Skeletal muscle satellite cell (primary cell): Measurements from ENCODE around the gene TMC1.
A peak's percentile ranks its signal among the peaks of the same experiment; 100 is the strongest.

Source experiments
- H3K27me3 ChIP-seq: 2 replicates; pipeline ENCODE4 v1.7.0; 2013; ENCODE audit warnings: low read length; ENCODE audit not compliant: control insufficient read depth, insufficient read depth
- H3K36me3 ChIP-seq: 2 replicates; pipeline ENCODE4 v1.7.0; 2013; ENCODE audit warnings: mild to moderate bottlenecking, control low read depth, low read length; ENCODE audit not compliant: insufficient read depth
- H3K4me1 ChIP-seq: 2 replicates; pipeline ENCODE4 v1.7.0; 2013; ENCODE audit warnings: low read length; ENCODE audit not compliant: control insufficient read depth, insufficient read depth
- H3K4me2 ChIP-seq: 2 replicates; pipeline ENCODE4 v1.7.0; 2013; ENCODE audit warnings: mild to moderate bottlenecking, low read length
- H3K4me3 ChIP-seq: 2 replicates; pipeline ENCODE4 v1.7.0; 2013; ENCODE audit warnings: low read length
- H3K9ac ChIP-seq: 2 replicates; pipeline ENCODE4 v1.7.0; 2013; ENCODE audit warnings: mild to moderate bottlenecking, low read depth, low read length, moderate library complexity
- H3K9me3 ChIP-seq: replicated peaks from 2 replicates; pipeline ENCODE4 v1.7.0; 2013; ENCODE audit warnings: mild to moderate bottlenecking, control low read depth, low read length

The TMC1 gene

DNA sequence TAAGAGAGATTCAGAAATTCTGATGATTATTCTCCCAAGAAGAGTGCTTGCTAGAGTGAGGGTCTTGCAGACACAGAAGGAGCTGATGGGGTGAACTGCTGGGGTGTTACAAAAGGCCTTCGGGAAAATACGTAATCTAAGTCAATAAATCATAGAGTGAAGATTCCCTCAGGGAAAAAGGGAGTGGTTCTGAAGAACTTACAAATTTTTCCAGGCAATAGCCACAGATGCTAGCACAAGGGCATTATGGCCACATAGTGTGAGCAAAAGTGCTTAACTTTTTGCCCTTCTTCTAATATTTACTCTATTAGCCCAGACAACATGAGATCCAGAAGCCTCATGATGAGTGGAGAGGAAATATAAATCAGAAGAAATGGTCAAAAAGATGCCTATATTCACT, 137.3 kb downstream of the TMC1 start:
- Histone ChIP-seq H3K9ac (no peak overlapping the region), H3K27me3 (no peaks in the 10 kb centered on the region), H3K4me3 (no peak overlapping the region), H3K36me3 (no peaks in the 10 kb centered on the region), H3K9me3 (no peaks in the 10 kb centered on the region), H3K4me1 (peaks cover 11% of the 10 kb centered on the region), H3K4me2 (no peak overlapping the region)

- H3K4me1 ChIP-seq: peaks cover 21% of the 10 kb centered on the region
- no peaks in the 10 kb centered on the region for H3K27me3 ChIP-seq
- H3K4me2 ChIP-seq: peak overlapping the region; percentile 19
- no peak overlapping the region for H3K9ac ChIP-seq
- H3K9me3 ChIP-seq: no peaks in the 10 kb centered on the region
- H3K4me3 ChIP-seq: no peak overlapping the region
- no peaks in the 10 kb centered on the region for H3K36me3 ChIP-seq
Observed at GRCh38 chr9:72661401-72662135, 140.2 kb downstream of the TMC1 start.

- H3K27me3 ChIP-seq: no peaks in the 10 kb centered on the region
- no peak overlapping the region for H3K4me3 ChIP-seq
- H3K4me1 ChIP-seq: peaks cover 21% of the 10 kb centered on the region
- H3K36me3 ChIP-seq: no peaks in the 10 kb centered on the region
- peak overlapping the region; percentile 24 for H3K9ac ChIP-seq
- no peaks in the 10 kb centered on the region for H3K9me3 ChIP-seq
- no peak overlapping the region for H3K4me2 ChIP-seq
Observed at GRCh38 chr9:72665421-72665820, 144.0 kb downstream of the TMC1 start.

DNA sequence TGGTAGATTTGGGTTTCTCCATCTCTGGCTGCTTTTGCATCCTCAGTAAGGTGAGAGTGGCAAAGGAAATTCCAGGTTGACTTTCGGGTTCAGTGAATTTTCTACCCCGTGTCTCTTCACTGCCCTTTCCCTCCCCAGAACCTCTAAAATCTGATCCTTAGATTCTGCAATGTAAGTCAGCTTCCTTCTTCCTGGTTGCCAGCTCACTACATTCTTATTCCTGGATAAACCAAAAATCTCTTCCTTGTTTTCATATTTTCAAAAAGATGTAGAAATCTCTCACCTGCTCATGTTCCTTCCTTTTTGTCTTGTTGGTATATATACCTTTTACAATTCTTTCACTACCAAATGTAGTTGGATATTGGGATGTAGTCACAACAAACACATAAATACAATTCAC, 145.8 kb downstream of the TMC1 start:
- no peaks in the 10 kb centered on the region for H3K27me3 ChIP-seq
- H3K4me1 ChIP-seq: peaks cover 9% of the 10 kb centered on the region
- H3K4me2 ChIP-seq: no peak overlapping the region
- H3K36me3 ChIP-seq: no peaks in the 10 kb centered on the region
- H3K4me3 ChIP-seq: no peak overlapping the region
- no peak overlapping the region for H3K9ac ChIP-seq
- no peaks in the 10 kb centered on the region for H3K9me3 ChIP-seq

DNA sequence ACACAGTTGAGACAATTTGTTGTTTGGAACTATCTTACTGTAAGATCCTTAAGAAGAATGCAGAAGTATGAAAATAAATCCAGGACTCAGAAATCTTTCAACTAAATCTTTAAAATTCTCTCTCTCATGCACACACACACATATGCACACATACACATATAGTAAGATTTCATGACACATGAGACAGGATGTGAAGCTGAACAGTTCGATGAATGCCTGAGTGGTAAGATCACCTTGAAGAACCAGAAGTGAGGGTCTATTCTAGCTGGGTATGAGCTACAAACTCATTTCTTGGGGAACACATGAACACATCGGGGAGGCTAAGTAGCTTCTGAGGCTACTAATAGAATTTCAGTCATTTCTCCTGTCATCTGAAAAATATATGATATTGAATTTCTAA, 153.6 kb downstream of the TMC1 start:
- no peaks in the 10 kb centered on the region for H3K27me3 ChIP-seq
- no peak overlapping the region for H3K4me3 ChIP-seq
- no peaks in the 10 kb centered on the region for H3K36me3 ChIP-seq
- H3K4me1 ChIP-seq: peaks cover 10% of the 10 kb centered on the region
- H3K4me2 ChIP-seq: no peak overlapping the region
- no peaks in the 10 kb centered on the region for H3K9me3 ChIP-seq
- H3K9ac ChIP-seq: no peak overlapping the region

DNA sequence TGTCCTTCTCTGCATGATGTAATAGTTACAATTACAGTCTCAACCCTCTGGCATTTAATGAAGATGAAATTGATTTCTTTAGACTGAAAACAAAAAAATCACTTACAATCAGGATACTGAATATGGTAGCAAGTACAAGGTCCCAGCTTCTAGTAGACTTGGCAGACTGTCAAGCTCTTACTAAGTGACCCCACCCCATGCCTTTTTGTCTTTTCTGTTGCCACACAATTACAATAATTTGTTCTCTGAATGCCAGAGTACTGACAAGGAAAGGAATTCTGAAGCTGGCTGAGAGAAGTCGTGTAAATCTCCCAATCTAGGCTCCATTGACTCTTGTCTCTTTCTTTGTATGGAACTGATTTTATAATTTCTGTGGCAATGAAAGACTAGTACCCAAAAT, 154.2 kb downstream of the TMC1 start:
- H3K4me2 ChIP-seq: no peak overlapping the region
- H3K9me3 ChIP-seq: no peaks in the 10 kb centered on the region
- no peak overlapping the region for H3K4me3 ChIP-seq
- no peak overlapping the region for H3K9ac ChIP-seq
- H3K27me3 ChIP-seq: no peaks in the 10 kb centered on the region
- no peaks in the 10 kb centered on the region for H3K36me3 ChIP-seq
- peaks cover 10% of the 10 kb centered on the region for H3K4me1 ChIP-seq

GRCh38 chr9:72680593-72681282, 159.3 kb downstream of the TMC1 start:
- Histone ChIP-seq H3K9me3 (no peaks in the 10 kb centered on the region), H3K4me1 (peaks cover 3% of the 10 kb centered on the region), H3K4me2 (no peak overlapping the region), H3K27me3 (no peaks in the 10 kb centered on the region), H3K9ac (no peak overlapping the region), H3K4me3 (no peak overlapping the region), H3K36me3 (no peaks in the 10 kb centered on the region)

- no peak overlapping the region for H3K4me2 ChIP-seq
- H3K27me3 ChIP-seq: no peaks in the 10 kb centered on the region
- H3K36me3 ChIP-seq: no peaks in the 10 kb centered on the region
- no peaks in the 10 kb centered on the region for H3K4me1 ChIP-seq
- H3K9me3 ChIP-seq: no peaks in the 10 kb centered on the region
- H3K4me3 ChIP-seq: no peak overlapping the region
- H3K9ac ChIP-seq: no peak overlapping the region
Observed at GRCh38 chr9:72681283-72681630, 159.8 kb downstream of the TMC1 start.

DNA sequence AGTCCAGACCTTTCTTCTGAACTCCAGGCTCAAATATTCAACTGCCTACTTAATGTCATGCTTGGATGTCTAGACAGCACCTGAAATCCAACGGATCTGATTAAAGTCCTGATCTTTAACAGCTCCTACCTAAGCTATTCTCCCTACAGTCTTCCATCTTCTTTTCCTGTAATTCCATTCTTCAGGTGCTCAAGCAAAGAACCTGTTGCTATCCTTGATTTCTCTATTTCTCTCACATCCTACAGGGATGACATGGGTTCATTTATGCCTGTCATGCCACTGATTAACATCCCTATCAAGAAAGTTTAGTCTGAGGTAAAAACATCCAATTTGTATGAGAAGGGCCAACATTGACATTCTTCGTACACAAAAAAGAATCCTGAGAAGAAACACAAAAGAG, 163.2 kb downstream of the TMC1 start:
- H3K4me3 ChIP-seq: no peak overlapping the region
- H3K4me2 ChIP-seq: no peak overlapping the region
- no peaks in the 10 kb centered on the region for H3K9me3 ChIP-seq
- no peaks in the 10 kb centered on the region for H3K4me1 ChIP-seq
- no peak overlapping the region for H3K9ac ChIP-seq
- H3K27me3 ChIP-seq: no peaks in the 10 kb centered on the region
- no peaks in the 10 kb centered on the region for H3K36me3 ChIP-seq

GRCh38 chr9:72685911-72686310, 164.5 kb downstream of the TMC1 start:
- Histone ChIP-seq H3K4me3 (no peak overlapping the region), H3K36me3 (no peaks in the 10 kb centered on the region), H3K9ac (no peak overlapping the region), H3K27me3 (no peaks in the 10 kb centered on the region), H3K4me1 (no peaks in the 10 kb centered on the region), H3K9me3 (no peaks in the 10 kb centered on the region), H3K4me2 (no peak overlapping the region)

DNA sequence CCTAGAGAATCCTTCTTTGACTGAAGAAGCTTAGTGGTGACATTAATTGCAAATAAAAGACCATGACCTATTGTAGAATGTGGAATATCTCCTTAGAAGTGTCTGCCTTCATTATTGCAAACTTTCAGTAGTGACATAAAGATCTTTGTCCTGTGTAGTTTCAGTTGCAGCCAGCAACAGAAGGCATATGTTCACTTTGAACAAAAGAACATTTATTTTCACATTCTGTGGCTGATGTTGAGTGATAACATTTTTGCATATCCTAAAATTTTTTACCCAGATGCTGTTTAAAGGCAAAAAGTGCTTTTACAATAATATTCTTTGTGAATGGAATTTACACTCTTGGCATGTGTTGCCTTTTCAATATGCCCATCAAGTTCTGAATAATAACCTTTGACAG, 165.9 kb downstream of the TMC1 start:
- Histone ChIP-seq H3K9me3 (no peaks in the 10 kb centered on the region), H3K36me3 (no peaks in the 10 kb centered on the region), H3K4me1 (no peaks in the 10 kb centered on the region), H3K4me3 (no peak overlapping the region), H3K9ac (no peak overlapping the region), H3K4me2 (no peak overlapping the region), H3K27me3 (no peaks in the 10 kb centered on the region)

DNA sequence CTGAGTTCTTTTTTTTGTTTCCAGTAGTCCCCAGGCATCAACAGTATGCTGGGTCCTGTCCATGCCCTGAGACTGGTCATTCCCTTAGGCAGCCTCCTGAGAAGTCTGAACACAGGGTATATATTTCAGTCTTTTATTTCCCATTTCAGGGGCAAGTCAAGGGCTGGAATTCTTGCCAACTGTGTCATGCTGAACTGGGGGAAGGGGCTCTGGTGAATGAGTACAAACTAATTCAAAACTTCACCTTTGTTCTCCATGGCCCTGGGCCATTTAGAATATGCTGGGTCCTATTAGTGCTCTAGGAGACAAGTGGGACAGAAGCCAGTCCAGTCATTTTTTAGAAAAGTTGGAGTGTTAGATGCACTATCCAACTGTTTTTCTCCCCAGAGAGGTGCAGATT, 170.3 kb downstream of the TMC1 start:
- H3K4me3 ChIP-seq: no peak overlapping the region
- no peaks in the 10 kb centered on the region for H3K36me3 ChIP-seq
- H3K9me3 ChIP-seq: no peaks in the 10 kb centered on the region
- no peak overlapping the region for H3K4me2 ChIP-seq
- H3K4me1 ChIP-seq: no peaks in the 10 kb centered on the region
- no peak overlapping the region for H3K9ac ChIP-seq
- no peaks in the 10 kb centered on the region for H3K27me3 ChIP-seq
